Non-pigmented ciliary epithelial cell (primary cell): ENCODE results near the gene KATNIP.

Source experiments
- DNase-seq: peaks from one replicate; pipeline ENCODE4 v3.0.0-alpha.2; 2010; ENCODE audit warnings: low read depth

The KATNIP gene

GRCh38 chr16:27585200-27585599 lies 35.3 kb downstream of the KATNIP start:
- no peak for DNase-seq

- no peak for DNase-seq
Measured at GRCh38 chr16:27586711-27587110, 36.8 kb downstream of the KATNIP start.

- DNase-seq = no peak
Measured at GRCh38 chr16:27588057-27588456, 38.1 kb downstream of the KATNIP start.

GRCh38 chr16:27591837-27592236 lies 41.9 kb downstream of the KATNIP start:
- DNase-seq = no peak

DNA sequence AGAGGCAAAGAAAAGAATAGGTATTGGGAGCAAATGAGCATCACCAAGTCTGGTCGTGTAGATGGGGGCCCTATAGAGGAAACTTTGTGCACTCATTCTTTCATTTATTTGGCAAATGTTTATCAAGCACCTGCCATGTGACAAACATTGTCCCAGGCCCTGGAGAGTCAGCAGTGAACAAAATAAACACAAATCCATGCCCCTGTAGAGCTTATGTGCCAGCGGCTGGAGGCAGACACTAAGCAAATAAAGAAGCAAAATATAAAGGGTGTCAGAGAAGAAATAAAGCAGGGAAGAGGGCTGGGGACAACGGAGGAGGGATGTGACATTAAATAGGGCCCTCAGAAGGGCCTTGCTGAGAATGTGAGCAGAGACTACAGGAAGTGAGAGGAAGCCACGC lies 45.5 kb downstream of the KATNIP start:
- DNase-seq = no peak

DNA sequence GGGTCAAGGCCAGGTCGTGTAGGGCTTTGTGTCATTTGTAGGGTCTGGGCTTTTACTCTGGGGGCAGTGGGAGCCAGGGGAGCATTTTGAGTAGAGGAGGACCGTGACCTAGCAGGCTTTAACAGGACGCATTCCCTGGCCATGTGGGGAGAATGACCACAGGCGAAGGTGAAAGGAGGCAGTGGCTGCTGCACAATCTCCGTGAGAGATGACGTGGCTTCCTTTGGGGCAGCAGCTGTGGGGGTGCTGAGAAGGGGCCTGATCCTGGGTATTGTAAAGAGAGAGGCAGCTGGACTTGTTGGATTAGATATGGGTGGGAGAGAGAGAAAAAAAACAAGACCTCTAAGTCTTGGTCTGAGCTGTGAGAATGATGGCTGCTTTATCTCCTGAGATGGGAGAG lies 46.0 kb downstream of the KATNIP start:
- no peak for DNase-seq

DNA sequence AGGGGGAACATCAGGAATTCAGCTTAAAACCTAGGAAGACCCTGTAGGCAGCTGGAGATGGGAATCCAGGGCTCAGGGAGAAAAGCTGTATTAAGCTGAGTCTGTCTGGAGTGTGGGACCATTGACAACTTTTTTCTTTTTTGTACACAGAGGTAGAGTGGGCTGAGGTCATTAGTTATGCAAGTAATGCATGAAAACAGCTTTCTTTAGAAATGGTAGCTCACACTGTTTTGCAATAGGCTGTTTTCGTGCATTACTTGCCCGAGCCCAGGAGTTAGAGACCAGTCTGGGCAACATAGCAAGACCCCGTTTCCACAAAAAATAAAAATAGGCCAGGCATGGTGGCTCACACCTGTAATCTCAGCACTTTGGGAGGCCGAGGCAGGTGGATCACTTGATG lies 46.5 kb downstream of the KATNIP start:
- DNase-seq = no peak

- DNase-seq = no peak
Measured at GRCh38 chr16:27597361-27597760, 47.4 kb downstream of the KATNIP start.

GRCh38 chr16:27598220-27598619 lies 48.3 kb downstream of the KATNIP start:
- no peak for DNase-seq

DNA sequence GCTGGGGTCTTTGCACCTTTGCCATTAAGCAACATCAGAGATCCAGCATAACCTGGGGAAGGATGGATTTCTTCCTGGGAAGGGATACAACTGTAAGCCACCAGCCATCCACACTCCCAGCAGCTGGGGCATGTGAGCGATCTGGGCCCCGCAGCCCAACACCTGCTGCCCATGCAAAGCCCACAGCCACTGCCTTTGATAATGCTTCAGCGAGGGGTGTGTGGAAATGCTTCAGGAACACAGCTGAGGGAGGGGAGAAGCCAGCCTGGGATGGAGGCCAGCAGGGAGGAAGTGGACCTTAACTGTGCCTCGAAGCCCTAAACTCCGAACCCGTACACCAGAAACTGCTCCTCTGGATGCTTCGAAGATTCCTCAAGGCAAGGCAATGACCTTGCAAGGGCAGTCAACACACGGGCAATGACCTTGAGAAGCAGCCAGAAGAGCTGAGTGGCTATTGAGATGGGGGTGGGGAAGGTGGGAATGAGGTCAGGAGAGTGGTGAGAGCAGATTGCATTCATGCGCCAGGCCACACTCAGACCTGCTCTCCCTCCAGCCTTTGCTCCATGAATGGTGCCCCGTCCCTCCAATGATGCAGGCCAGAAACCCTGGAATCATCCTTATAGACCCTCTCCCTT lies 49.1 kb downstream of the KATNIP start:
- DNase-seq = no peak

- no peak for DNase-seq
Measured at GRCh38 chr16:27599606-27600005, 49.7 kb downstream of the KATNIP start.
